Measurements from ENCODE around the gene DTNB. TPM values are rescaled to one million over a fixed set of nuclear protein-coding genes. Genes with fewer than 3 reads are reported as not detected.

Gene DTNB
- total RNA-seq, 1 experiment from 2014 or later, result 26.3 TPM

DNA sequence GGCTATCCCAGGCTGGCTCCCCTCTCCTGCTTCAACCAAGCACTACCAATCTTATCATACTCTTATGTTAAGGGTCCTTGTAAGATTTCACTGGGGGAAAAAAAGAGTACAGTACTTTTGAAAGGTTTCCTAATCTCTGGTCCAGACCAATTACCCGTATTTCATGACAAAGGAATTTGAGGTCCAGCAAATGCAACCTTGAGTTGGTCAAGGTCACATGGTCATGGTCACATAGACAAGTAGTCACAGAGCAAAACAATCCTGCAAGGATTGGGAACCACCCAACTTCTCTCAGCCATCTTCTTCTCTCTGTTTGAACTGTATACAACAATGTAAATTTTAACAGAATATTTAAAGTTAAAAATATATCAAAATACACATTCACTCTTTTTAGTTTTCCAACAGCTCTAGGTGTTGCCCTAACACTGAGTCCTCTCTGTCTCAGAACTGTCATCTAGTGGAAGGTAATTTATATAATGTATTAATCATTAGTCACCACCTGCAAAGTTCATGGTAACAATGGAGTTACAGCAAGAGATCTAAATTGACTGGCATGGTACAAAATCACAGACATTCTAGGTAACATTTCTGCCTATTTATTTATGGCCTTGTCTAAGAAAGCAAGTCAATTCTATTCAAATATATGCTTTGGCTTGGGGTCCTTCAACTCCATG lies 21.5 kb downstream of the DTNB start:
- Mint-ChIP-seq H3K27ac (ENCODE audit: low read depth, unreplicated experiment) (no peak overlapping the region), H3K4me1 (ENCODE audit: insufficient read depth, unreplicated experiment) (peaks cover 31% of the 10 kb centered on the region), H3K27me3 (ENCODE audit: insufficient read depth, unreplicated experiment) (no peaks in the 10 kb centered on the region), H3K9me3 (ENCODE audit: unreplicated experiment) (no peaks in the 10 kb centered on the region), H3K36me3 (ENCODE audit: insufficient read depth, unreplicated experiment) (no peaks in the 10 kb centered on the region), H3K4me3 (ENCODE audit: unreplicated experiment) (no peak overlapping the region)
- intact Hi-C loops (cut with micrococcal nuclease), result no loop called here
- ChIA-PET CTCF (interaction anchor here (0.6 to 1.4 kb wide), 4 partner anchors 12 to 376 kb away, joined by 3 to 4 read pairs (median 4); no protein-coding TSS in a partner anchor), POLR2A (interaction anchor here (1.4 to 2.1 kb wide), 2 partner anchors 10 to 34 kb away, joined by 4 to 12 read pairs; no protein-coding TSS in a partner anchor)
- TF ChIP-seq, protein P1, sequence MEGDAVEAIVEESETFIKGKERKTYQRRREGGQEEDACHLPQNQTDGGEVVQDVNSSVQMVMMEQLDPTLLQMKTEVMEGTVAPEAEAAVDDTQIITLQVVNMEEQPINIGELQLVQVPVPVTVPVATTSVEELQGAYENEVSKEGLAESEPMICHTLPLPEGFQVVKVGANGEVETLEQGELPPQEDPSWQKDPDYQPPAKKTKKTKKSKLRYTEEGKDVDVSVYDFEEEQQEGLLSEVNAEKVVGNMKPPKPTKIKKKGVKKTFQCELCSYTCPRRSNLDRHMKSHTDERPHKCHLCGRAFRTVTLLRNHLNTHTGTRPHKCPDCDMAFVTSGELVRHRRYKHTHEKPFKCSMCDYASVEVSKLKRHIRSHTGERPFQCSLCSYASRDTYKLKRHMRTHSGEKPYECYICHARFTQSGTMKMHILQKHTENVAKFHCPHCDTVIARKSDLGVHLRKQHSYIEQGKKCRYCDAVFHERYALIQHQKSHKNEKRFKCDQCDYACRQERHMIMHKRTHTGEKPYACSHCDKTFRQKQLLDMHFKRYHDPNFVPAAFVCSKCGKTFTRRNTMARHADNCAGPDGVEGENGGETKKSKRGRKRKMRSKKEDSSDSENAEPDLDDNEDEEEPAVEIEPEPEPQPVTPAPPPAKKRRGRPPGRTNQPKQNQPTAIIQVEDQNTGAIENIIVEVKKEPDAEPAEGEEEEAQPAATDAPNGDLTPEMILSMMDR (IDR thresholded peaks at IDR 0.05; ENCODE audit: unreplicated experiment), result no peak
- no TSS peak for BruUV-seq (replicated peaks)
- peak; percentile 8 for DNase-seq (ENCODE audit: unreplicated experiment)

DNA sequence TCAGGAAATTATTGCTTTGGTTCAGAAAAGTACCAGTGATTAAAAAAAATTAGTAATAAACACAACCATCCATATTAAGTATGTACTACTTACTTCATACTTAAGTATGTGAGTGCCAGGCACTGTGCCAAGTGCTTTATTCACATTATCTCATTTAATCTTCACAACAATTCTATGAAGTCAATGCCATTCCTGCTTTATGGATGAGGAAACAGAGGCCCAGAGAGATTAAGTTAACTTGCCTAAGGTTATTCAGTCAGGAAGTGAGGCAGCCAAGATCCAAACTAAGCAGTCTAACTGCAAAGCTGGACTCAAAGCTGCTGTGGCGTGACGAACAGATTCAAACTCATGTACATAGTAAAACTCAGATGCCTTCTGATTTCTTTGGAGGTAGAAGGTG lies 22.3 kb downstream of the DTNB start:
- H3K9me3 Mint-ChIP-seq (ENCODE audit: unreplicated experiment), result no peaks in the 10 kb centered on the region
- peak; percentile 56 for DNase-seq (ENCODE audit: unreplicated experiment)
- no peaks in the 10 kb centered on the region for H3K27me3 Mint-ChIP-seq (ENCODE audit: insufficient read depth, unreplicated experiment)
- no TSS peak for BruUV-seq (replicated peaks)
- H3K36me3 Mint-ChIP-seq (ENCODE audit: insufficient read depth, unreplicated experiment), result no peaks in the 10 kb centered on the region
- intact Hi-C loops (cut with micrococcal nuclease), result no loop called here
- ChIA-PET CTCF (interaction anchor here (1.2 to 1.4 kb wide), 2 partner anchors 13 to 44 kb away, joined by 4 read pairs; no protein-coding TSS in a partner anchor), POLR2A (interaction anchor here (0.7 to 1.4 kb wide), 2 partner anchors 11 to 32 kb away, joined by 3 to 4 read pairs; no protein-coding TSS in a partner anchor)
- TF ChIP-seq, protein P1 (IDR thresholded peaks at IDR 0.05; ENCODE audit: unreplicated experiment), result no peak
- H3K27ac Mint-ChIP-seq (ENCODE audit: low read depth, unreplicated experiment), result no peak overlapping the region
- H3K4me3 Mint-ChIP-seq (ENCODE audit: unreplicated experiment), result no peak overlapping the region
- peaks cover 31% of the 10 kb centered on the region for H3K4me1 Mint-ChIP-seq (ENCODE audit: insufficient read depth, unreplicated experiment)

DNA sequence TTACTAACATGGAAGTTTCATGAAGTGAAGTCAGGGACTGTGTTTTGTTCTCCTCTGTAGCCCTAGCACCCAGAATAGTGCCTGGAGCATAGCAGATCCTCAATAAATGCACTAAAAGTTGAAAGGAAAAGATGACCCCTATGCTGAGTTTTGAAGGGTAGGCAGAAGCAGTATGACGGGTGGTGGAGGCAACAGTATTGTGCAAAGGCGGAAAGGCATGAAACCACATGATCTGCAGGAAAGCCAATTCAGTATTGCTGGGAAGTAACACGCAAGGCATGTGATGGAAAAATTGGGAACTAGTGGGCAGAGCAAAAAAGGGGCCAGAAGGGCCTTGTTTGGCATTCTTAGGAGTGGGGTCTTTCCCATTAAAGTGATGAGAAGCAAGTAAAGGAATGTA lies 23.1 kb downstream of the DTNB start:
- no peak for DNase-seq (ENCODE audit: unreplicated experiment)
- TF ChIP-seq, protein P1 (IDR thresholded peaks at IDR 0.05; ENCODE audit: unreplicated experiment), result no peak
- peaks cover 24% of the 10 kb centered on the region for H3K4me1 Mint-ChIP-seq (ENCODE audit: insufficient read depth, unreplicated experiment)
- POLR2A ChIA-PET, result no interaction called here
- no peak overlapping the region for H3K4me3 Mint-ChIP-seq (ENCODE audit: unreplicated experiment)
- H3K27me3 Mint-ChIP-seq (ENCODE audit: insufficient read depth, unreplicated experiment), result no peaks in the 10 kb centered on the region
- H3K27ac Mint-ChIP-seq (ENCODE audit: low read depth, unreplicated experiment), result no peak overlapping the region
- CTCF ChIA-PET, result interaction anchor here (0.6 kb wide), 1 partner anchor 44 kb away, joined by 3 read pairs; no protein-coding TSS in a partner anchor
- no peaks in the 10 kb centered on the region for H3K9me3 Mint-ChIP-seq (ENCODE audit: unreplicated experiment)
- H3K36me3 Mint-ChIP-seq (ENCODE audit: insufficient read depth, unreplicated experiment), result no peaks in the 10 kb centered on the region
- no TSS peak for BruUV-seq (replicated peaks)
- intact Hi-C loops (cut with micrococcal nuclease), result no loop called here

DNA sequence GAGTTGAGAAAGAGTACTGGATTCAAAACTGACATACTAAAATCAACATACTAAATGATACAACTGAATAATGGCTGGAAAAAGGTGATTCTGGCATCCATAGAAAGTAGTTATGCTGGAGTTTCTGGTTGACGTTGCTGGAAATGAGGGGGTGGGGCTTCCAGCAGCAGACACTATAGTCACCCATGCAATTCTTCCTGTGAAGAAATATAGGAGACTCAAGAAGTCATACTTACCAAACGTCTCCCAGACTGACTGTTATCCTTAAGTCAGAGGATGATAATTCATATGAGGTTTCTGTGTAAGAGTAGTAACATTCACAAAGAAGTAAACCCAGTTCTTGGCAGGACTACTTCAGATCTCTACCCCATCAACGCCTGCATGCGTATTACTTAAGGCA lies 23.6 kb downstream of the DTNB start:
- no TSS peak for BruUV-seq (replicated peaks)

More for the DNA sequence above, 23.6 kb downstream of the DTNB start:
- TF ChIP-seq, protein P1 (IDR thresholded peaks at IDR 0.05; ENCODE audit: unreplicated experiment), result no peak
- H3K36me3 Mint-ChIP-seq (ENCODE audit: insufficient read depth, unreplicated experiment), result no peaks in the 10 kb centered on the region
- no peak for DNase-seq (ENCODE audit: unreplicated experiment)
- H3K27me3 Mint-ChIP-seq (ENCODE audit: insufficient read depth, unreplicated experiment), result no peaks in the 10 kb centered on the region
- intact Hi-C loops (cut with micrococcal nuclease), result no loop called here
- CTCF ChIA-PET, result no interaction called here
- no peak overlapping the region for H3K27ac Mint-ChIP-seq (ENCODE audit: low read depth, unreplicated experiment)
- POLR2A ChIA-PET, result no interaction called here
- peaks cover 23% of the 10 kb centered on the region for H3K4me1 Mint-ChIP-seq (ENCODE audit: insufficient read depth, unreplicated experiment)
- no peak overlapping the region for H3K4me3 Mint-ChIP-seq (ENCODE audit: unreplicated experiment)
- H3K9me3 Mint-ChIP-seq (ENCODE audit: unreplicated experiment), result no peaks in the 10 kb centered on the region
